Cerebellar nuclear complex (tissue), 1 donor: ENCODE measurements around the gene ASPRV1.

Experiments
- DNase-seq, 2 experiments: peaks; one replicate each; lab custom pipeline; 2025; lab: John Stamatoyannopoulos, UW

ASPRV1 gene

DNA sequence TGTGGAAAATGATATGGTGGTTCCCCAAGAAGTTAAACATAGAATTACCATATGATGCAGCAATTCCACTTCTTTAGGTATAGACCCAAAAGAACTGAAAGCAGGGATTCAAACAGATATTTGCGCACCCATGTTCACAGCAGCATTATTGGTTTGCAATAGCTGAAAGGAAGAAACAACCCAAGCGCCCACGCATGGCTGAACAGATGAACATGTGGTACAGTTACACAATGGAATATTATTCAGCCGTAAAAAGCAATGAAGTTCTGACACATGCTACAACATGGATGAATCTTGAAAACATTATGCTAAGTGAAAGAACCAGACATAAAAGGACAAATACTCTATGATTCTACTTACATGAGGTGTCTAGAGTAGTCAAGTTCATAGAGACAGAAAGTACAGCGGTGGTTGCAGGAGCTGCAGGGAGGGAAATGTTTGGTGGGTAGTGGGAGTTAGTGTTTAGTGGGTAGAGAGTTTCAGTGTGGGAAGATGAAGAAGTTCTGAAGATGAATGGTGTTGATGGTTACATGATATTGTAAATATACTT lies 26.7 kb upstream of the ASPRV1 start:
- DNase-seq, result no peak

GRCh38 chr2:69986691-69987090 lies 25.3 kb upstream of the ASPRV1 start:
- DNase-seq, result no peak

GRCh38 chr2:69985688-69986087 lies 24.3 kb upstream of the ASPRV1 start:
- DNase-seq, result no peak

DNA sequence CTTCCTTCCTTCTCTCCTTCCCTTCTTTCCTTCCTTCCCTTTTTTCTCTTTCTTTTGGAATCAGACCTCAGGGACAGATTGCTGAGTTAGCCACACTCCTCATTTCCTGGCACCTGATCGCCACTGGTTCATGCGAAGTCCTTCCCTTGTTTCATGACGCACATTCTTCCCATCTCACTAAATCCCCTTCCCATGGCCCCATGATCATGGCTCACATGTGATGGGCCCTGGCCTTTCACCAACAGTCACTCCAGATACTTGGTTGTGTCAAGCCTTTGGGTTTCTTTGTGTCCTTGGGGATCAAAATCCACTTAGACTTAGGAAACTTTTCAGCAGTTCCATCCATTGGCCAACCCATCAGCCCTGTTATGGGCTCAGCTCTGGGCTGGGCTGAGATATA lies 23.8 kb upstream of the ASPRV1 start:
- no peak for DNase-seq

- no peak for DNase-seq
Observed at GRCh38 chr2:69983392-69983966, 22.0 kb upstream of the ASPRV1 start.

- DNase-seq, result no peak
Observed at GRCh38 chr2:69979902-69980807, 18.7 kb upstream of the ASPRV1 start.

DNA sequence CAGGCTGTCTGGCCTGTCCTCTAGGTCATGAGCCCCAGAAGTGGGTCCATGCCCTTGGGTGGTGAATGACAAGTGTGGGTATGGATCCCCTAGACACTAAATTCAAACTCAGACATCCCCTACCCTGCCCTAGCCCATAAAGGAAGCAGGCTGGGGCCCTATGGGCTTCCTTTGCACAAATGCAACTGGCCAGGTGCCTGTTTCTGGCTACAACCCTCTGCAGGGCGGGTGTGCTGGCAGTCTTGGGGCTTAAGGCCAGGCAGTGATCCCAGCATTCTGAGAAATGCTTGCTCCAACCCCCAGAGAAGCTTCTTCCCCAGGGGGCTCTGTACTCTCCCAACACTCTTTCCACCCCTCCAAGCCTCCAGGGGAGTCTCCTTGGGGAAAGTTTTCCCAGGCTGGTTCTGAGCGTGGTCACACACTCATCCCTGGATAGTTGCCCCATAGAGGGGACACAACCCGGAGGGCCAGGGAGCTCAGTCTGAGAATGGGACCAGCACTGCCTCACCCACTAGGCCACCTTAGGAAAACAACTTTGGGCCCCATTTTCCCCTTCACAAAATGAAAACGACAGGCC lies 16.6 kb upstream of the ASPRV1 start:
- DNase-seq, result no peak

DNA sequence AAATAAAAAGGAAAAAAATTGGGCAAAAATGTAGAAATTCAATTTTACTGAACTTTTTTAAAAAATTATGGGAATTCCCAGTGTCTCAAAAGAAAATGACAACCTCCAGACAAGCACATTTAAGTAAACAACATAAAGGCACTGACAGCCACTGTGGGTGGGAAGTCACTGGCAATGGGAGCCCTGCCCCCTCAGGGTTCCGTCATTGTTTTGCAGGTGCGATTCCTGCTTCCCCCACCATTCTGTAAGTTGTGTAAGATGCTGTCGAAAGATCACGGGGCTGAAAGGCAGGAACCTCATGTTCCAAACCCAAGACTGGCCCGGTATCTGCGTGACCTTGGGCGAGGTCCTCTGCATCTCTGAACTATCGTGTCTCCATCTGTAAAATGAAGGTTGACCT lies 15.8 kb upstream of the ASPRV1 start:
- DNase-seq, result no peak

DNA sequence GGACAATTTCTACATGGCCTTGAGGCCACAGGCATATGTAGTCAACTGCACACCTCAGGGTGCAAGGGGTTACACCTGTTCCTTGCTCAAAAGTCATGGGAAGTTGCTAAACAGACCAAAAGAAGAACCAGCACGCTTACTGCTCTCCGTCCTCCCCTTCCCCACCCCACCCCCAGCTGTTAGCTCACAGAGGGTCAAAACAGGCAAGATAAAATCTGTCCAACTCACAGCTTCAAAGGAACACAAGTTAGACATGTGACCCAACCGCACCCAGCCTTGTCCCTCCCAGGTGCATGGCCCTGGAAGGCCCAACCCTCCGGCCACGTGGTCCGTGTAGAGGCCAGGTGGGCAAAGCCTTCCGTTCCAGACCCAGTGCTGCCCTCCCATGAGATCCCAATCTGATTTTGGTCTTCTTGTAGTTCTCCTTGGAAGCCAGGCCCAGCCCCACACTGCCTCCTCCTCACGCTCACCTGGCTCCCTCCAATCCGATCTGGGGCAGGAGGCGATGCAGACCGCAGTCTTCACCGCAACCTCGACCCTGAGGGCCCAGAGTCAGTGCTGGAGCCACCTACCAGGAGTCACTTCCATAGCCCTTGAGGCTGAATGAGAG lies 14.5 kb upstream of the ASPRV1 start:
- DNase-seq, result no peak

DNA sequence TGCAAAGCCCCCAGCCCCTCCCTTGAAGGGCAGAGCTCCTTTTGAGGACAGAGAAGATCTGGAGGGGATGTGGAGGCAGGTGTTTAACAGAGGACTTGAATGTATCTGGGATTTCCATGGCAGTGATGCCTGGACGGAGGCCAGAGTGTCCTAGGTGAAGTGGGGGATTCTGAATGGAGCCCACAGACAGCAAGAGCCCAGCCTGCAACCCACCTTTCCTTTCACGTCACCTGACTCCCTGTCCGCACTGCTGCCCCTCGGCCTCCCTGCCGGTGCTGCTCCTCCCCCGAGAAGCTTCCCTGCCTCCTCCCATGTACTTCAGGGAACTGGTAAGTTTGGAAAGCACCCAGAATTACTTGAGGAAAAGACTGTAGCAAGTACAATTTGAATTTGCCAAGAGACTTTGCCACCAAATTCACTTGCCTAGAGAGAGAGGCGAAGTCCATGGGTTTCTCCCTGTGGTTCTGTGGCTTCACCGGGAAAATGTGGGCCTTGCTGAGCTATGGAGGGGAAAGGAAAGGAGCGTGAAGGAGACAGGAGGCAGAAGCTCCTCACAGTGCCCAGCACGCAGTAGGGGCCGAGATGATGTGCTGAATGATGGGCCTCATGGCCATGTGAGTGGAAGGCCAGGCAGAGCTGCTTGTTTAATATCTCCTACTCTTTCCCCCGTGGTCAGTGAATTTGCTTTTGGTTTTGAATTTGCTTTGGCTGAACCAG lies 13.9 kb upstream of the ASPRV1 start:
- no peak for DNase-seq

GRCh38 chr2:69973335-69973735 lies 11.9 kb upstream of the ASPRV1 start:
- no peak for DNase-seq

DNA sequence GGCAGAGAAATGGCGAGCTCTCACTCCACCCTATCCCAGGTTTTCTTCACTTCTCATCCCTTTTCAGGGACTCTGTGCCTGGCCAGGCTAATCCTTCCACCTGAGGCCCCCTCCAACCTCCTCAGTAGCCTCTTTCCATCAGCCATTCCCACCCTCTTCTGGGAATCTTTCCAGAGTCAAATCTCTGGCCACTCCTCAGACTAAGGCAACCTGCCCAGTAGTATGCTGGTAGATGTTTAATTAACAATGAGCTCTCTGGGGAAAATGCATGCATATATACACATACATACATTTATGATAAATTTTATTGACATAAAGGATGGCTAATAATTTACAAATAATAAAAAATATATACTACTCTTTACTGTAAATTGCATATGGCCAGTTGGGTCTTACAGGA lies 11.4 kb upstream of the ASPRV1 start:
- DNase-seq, result no peak

GRCh38 chr2:69969991-69970390 lies 8.6 kb upstream of the ASPRV1 start:
- no peak for DNase-seq

- no peak for DNase-seq
Observed at GRCh38 chr2:69969126-69969983, 7.9 kb upstream of the ASPRV1 start.

DNA sequence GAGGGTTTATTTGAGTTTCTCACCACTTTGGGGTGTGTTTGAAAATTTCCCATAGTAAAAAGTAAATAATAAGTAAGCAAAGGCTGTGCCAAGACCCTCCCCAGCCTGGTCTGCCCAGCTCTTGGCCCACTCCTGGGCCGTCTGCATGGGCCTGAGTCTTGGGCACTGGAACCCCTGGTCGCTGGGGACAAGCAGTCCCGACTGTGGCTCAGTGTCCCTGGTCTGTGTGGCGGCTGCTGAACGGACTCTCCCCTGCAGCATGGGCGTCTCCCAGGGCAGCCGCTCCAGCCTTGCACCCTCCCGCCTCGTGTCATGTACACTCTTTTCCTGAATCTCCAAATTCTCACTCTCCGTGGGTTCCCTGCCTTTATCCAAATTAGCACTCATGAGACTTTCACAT lies 7.2 kb upstream of the ASPRV1 start:
- no peak for DNase-seq

GRCh38 chr2:69966496-69966895 lies 5.1 kb upstream of the ASPRV1 start:
- no peak for DNase-seq

DNA sequence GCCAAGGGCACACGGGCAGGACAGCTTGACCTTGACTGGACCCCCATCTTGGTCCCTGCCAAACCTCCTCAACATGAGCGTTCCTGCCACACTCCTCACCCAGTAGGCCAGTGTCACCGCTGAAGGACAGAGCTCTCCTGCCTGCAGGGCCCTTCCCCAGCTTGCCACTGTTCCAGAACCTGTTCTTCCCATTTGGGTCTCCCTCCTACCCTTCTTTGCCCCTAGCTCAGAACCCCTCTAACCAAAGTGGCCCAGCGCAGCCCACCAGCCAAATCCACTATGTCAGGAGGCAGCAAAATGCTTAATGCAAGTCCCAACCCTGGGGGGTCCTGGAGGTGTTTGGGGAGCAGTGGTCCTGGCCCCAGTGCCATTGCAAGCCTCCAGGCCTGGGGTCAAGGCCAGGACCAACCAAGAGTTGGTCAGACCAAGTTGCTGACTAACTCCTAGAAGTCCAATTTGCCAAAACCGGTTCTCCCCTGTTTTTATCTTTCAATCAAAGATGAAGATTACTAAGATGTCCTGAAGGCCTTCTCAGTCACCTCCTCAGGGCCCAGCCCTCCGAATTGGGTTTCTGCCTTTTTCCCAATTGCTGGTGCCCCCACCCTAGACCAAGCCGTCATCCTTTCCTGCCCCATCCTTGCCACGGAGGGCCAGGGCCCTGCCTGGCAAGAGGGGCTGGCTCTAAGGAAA lies 4.5 kb upstream of the ASPRV1 start:
- no peak for DNase-seq

- no peak for DNase-seq
Observed at GRCh38 chr2:69964353-69964841, 3.0 kb upstream of the ASPRV1 start.

- DNase-seq, result no peak
Observed at GRCh38 chr2:69962986-69963730, 1.7 kb upstream of the ASPRV1 start.
